Activated T-cell treated with anti-CD3 and anti-CD28 coated beads for 24 hours (primary cell): ENCODE data around the gene COG1.

Experiments used
- DNase-seq: peaks from one replicate; pipeline ENCODE4 v3.0.0-alpha.2; 2020; ENCODE audit warnings: low read depth

The COG1 gene

GRCh38 chr17:73198930-73199260, 6.0 kb downstream of the COG1 start:
- DNase-seq: no peak

GRCh38 chr17:73199751-73200317, 7.0 kb downstream of the COG1 start:
- no peak for DNase-seq

- DNase-seq: no peak
These were observed 7.6 kb downstream of the COG1 start for GRCh38 chr17:73200476-73200875.

GRCh38 chr17:73201215-73202069, 8.6 kb downstream of the COG1 start:
- DNase-seq: no peak

- DNase-seq: no peak
These were observed 10.4 kb downstream of the COG1 start for GRCh38 chr17:73203135-73203787.

GRCh38 chr17:73203788-73204479, 11.1 kb downstream of the COG1 start:
- no peak for DNase-seq

- DNase-seq: no peak
These were observed 12.7 kb downstream of the COG1 start for GRCh38 chr17:73205459-73205961.

GRCh38 chr17:73208139-73208827, 15.4 kb downstream of the COG1 start:
- no peak for DNase-seq

- no peak for DNase-seq
These were observed 16.6 kb downstream of the COG1 start for GRCh38 chr17:73209436-73209835.

GRCh38 chr17:73210002-73210678, 17.3 kb downstream of the COG1 start:
- DNase-seq: no peak

- no peak for DNase-seq
These were observed 18.9 kb downstream of the COG1 start for GRCh38 chr17:73211745-73212144.

GRCh38 chr17:73214008-73214407, 21.2 kb downstream of the COG1 start:
- DNase-seq: no peak

GRCh38 chr17:73214851-73215250, 22.0 kb downstream of the COG1 start:
- DNase-seq: no peak

GRCh38 chr17:73215447-73215846, 22.6 kb downstream of the COG1 start:
- no peak for DNase-seq

- DNase-seq: no peak
These were observed 30.9 kb downstream of the COG1 start for GRCh38 chr17:73223626-73224230.

GRCh38 chr17:73224237-73224636, 31.4 kb downstream of the COG1 start:
- DNase-seq: no peak

- no peak for DNase-seq
These were observed 31.9 kb downstream of the COG1 start for GRCh38 chr17:73224663-73225305.

GRCh38 chr17:73226556-73227172, 33.8 kb downstream of the COG1 start:
- DNase-seq: no peak

GRCh38 chr17:73227379-73227778, 34.5 kb downstream of the COG1 start:
- DNase-seq: no peak

GRCh38 chr17:73227944-73228343, 35.1 kb downstream of the COG1 start:
- DNase-seq: no peak
